ENCODE data around the gene ATG4B.

Gene ATG4B

DNA sequence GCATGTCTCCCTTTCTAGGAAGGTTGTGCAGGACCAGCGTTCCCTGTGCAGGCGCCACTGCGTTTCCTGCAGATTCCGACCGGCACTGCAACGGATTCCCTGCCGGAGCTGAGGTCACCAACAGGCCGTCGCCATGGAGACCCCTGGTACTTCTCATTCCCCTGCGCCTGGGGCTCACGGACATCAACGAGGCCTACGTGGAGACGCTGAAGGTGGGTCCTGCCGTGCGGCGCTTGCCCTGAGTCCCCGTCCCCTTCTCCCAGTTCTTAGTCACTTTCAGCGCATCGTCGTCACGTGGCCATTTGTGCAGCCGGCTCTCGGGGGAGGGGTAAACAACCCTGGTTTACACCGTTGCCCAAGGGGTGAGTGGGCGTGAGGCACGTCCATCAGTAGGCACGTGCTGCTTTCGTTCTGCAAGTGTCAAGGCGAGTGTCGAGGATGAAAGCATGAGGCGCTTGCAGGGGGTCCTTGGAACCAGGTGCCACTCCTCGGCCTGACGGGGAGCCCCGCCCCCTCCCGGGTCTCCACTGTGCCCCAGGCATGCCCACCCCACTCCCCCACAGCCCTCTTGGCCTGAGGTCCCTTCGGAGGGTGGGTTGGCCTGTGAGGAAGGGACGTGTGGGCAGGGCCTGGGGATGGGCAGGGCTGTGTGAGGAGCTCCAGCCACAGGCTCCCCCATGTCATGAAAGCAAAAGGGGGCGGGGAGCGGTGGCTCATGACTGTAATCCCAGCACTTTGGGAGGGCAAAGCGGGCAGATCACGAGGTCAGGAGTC is 29.3 kb downstream of the ATG4B start:
- no peak for DNase-seq (ENCODE audit: low read depth in 2 of 2)

- DNase-seq (ENCODE audit: low read depth in 2 of 2) = no peak
Measured at GRCh38 chr2:241668354-241668753, 30.9 kb downstream of the ATG4B start.

- no peak for DNase-seq (ENCODE audit: low read depth in 2 of 2)
Measured at GRCh38 chr2:241668839-241669238, 31.3 kb downstream of the ATG4B start.

GRCh38 chr2:241670333-241671110 is 33.0 kb downstream of the ATG4B start:
- DNase-seq (ENCODE audit: low read depth in 2 of 2) = no peak

GRCh38 chr2:241671457-241672240 is 34.2 kb downstream of the ATG4B start:
- DNase-seq (ENCODE audit: low read depth in 2 of 2) = no peak

DNA sequence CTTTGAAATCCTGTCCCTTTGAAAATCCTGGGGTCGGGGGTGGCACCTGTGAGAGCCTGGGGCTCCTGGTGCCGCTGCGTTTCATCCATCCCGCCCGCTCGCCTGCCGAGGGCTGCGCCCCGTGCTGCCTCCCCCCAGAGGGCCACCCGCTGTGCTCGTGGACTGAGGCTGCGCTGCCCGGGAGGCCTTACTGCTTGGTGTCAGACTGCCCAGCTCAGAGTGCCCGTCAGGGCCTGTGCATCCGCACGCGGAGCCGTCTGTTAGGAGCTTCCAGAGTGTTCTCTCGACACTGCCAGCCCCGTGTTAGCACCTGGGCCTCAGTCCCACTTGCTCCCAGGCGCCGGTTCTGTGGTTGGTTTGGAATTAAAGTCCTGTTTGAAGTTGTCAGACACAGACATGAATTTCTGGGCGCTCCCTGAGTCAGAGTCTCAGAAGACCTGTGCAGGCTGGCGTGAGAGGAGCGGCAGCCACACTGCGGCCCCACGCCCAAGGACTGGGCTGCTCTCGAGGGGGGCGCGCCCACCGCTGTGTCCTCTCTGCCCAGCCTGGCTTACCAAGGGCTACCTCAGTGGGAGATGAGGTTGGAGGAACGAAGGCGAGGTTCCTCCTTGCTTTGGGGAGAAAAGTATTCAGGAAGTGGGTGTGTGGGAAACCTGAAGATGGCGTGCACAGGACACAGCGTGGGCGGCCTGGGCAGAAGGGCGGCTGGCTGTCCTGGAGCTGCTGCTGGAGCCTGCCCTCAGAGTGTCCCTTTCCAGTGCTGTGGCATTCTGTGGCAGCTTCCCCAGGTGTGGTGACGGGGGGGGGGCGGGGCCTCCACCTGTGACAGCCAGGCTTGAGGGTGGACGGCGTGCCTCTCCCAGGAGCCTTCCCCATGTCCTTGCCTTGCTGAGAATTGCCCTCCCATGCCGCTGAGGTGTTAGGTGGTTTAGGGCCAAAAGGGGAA is 35.0 kb downstream of the ATG4B start:
- no peak for DNase-seq (ENCODE audit: low read depth in 2 of 2)

GRCh38 chr2:241673189-241673663 is 35.7 kb downstream of the ATG4B start:
- no peak for DNase-seq (ENCODE audit: low read depth in 2 of 2)

DNA sequence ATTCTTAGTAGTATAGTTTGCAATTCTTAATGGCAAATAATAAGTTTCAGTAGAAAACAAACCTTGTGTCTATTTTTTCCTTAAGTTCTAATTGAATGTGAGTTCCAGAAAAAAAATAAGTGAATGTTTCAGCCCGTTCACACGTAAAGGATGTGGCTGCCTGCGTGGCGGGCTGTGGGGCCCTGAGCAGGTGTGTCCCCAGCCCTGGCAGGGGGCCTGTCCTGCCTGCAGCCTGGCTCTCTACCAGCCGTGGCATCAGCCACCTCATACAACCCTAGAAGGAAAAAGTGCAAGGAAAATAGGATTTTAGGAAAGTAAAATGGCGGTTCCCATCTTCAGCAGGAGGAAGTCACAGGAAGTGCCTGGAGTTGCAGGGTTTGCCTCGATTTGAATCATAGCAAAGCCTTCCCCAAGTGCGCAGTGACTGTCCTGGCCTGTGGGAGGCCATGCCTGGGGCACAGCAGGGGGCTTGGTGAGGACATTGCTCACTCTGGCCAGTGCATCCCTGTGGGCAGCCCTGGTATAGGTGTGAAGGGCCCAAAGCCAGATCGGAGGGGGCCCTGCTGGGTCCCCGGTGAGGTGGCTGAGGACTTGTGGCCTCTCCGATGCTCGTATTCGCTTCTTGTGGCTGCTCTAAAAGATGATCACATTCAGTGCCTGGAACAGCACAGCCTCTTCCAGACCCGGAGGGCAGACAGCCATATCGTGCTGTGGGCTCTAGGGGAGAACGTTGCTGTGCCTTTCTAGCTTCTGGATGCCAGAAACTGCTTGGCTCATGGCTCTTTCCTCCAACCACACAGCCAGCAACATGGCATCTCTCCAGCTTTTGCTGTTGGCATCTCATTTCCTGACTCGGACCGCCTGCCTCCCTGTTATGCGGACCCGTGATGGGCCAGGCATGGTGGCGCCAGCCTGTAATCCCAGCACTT is 36.6 kb downstream of the ATG4B start:
- DNase-seq (ENCODE audit: low read depth in 2 of 2) = no peak

GRCh38 chr2:241675885-241676284 is 38.4 kb downstream of the ATG4B start:
- DNase-seq (ENCODE audit: low read depth in 2 of 2) = no peak

DNA sequence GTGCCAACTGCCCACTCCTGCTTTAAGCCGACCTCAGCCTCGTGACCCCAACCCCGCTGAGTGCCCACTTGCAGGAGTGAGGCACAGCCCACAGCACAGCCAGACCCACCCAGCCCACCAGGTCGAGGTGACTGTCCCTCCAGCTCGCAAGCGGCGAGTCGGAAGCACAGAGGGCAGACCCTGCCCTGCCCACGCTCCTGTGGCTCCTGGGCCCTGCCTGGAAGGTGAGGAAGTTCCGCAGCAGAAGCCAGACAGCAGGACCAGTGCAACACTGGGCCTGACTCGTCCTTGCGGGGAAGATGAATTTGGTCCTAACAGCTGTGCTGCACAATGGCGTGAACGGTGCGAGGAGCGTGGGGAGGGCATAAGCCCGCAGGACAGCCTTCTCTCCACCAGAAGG is 39.2 kb downstream of the ATG4B start:
- no peak for DNase-seq (ENCODE audit: low read depth in 2 of 2)

GRCh38 chr2:241677392-241677791 is 39.9 kb downstream of the ATG4B start:
- no peak for DNase-seq (ENCODE audit: low read depth in 2 of 2)

GRCh38 chr2:241678307-241678706 is 40.8 kb downstream of the ATG4B start:
- no peak for DNase-seq (ENCODE audit: low read depth in 2 of 2)

- DNase-seq (ENCODE audit: low read depth in 2 of 2) = no peak
Measured at GRCh38 chr2:241678784-241679540, 41.5 kb downstream of the ATG4B start.

DNA sequence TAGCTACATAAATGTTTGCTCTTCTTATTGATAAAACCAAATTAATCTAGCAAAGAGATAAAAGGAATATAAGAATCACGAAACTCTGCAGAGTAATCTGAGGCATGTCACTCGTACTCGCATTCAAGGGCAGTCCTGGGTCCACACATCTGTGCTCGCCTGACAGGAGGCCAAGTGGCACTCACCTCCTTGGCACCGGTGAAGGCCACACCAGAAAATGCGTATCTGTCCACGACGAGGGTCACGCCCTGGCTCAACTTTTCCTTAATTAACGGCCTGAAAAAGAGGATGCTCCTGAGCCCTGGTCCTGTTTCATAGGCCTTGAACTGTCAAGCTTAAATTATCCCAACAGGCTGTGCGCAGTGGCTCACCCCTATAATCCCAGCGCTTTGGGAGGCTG is 42.6 kb downstream of the ATG4B start:
- DNase-seq (ENCODE audit: low read depth in 2 of 2) = no peak

DNA sequence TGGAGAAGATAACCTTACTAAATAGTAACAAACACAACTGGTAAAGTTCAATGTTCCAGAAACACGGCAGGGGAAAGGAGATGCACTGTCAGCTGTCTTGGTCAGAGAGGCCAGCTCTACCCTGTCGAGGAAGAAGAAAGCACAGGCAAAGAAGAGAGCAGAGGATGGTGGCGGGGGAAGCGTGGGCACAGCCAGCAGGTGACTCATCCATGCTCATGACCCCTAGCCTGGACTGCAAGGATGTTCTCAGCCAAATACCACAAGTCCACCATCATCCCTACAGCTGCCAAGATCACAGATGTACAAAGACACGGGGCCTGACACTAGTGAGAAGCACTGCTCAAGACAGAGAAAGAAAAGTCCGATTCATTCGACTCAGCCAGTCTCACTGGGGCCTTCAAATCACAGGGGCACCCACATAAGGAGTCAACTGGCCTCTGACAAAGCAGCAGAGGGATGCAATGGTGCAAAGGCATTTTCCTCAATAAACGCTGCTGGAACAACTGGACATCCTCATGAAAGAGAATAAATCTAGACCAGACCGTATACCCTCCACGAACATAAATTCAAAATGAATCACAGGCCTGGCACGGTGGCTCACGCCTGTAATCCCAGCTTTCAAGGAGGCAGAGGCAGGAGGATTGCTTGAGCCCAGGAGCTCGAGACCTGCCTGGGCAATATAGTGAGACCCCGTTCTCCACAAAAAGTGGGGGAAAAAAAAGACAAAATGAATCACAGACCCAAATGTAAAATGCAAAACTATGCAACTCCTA is 43.5 kb downstream of the ATG4B start:
- no peak for DNase-seq (ENCODE audit: low read depth in 2 of 2)

DNA sequence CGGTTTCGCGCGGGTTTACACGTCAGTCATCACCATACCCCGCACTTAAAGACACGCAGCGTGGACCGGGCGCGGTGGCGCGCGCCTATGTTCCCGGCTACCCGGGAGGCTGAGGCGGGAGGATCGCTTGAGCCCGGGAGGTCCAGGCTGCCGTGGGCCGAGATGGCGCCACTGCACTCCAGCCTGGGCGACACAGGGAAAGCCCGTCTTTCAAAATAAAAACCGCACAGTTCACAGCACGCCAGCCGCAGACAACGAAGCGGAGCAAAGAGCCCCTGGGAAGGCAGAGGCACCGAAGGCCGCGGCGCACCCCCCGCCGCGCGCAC is 48.8 kb downstream of the ATG4B start:
- DNase-seq (ENCODE audit: low read depth in 2 of 2) = no peak

DNA sequence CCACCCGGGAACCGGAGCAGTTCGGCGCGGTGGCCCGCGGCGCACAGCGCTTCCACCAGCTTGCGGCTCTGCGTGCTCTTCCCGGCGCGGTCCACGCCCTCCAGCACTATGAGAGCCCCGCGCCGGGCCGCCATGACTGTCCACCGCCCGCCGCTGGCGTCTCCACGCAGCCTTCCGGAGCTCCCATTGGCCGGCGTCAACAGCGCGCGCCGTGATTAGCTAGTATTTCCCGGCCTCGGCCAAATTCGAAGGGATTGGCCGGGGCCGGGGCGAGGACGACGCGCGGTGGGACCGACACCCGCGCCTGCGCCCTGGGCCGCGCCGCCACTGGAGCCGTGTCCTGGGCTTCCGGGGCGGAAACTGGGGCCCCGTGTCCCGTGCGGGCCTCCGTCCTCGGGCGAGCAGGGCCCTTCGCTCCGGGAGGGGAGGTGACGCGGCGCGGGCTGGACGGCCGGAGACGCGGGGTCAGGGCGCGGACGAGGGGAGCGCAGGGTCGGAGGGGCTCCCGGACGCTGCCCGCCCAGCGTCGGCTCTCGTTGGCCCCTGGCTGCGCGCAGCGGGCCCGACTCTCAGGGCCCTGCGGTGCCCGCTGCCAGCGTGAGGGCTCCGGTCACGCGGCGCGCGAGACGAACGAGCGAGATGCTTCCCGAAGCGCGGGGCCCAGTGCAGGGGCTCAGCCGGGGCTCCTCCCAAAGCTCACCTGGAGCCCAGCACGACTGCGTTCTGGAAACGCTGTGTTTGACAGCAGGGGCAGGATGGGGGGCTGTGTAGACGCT is 49.3 kb downstream of the ATG4B start, which contains the start of gene DTYMK:
TSS of gene DTYMK (minus strand) at position 166 of the 776 bp plus-strand sequence. CDS start at position 134, 32 bp downstream.
- peak; percentile 87 to 93 for DNase-seq (ENCODE audit: low read depth in 2 of 2)

DNA sequence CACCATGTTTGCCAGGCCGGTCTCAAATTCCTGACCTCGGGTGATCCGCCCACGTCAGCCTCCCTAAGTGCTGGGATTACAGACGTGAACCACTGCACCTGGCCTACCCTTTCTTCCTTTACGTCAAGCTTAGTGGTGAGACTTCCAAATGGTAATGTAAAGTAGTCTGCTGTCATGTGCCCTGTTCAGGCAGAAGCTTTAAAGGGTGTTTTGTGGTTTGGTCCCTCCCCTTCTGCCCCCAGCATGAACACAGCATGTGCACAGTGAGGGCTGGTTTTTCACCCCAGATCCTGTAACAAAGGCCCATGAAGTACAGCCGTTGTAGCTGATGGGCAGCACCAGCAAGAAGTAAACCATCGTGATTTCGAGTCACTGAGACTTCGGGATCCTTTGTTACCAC is 51.8 kb downstream of the ATG4B start:
- no peak for DNase-seq (ENCODE audit: low read depth in 2 of 2)
